Mammary epithelial cell (primary cell): Measurements from ENCODE around the gene SH2D1B.

Experiments used
- EZH2 ChIP-seq: IDR thresholded peaks from 2 replicates; pipeline ENCODE4 v1.6.1; 2012; ENCODE audit warnings: low read length, inconsistent platforms, borderline replicate concordance
- TF ChIP-seq, protein P1 (sequence below), 2 donors: IDR thresholded peaks in 1 of 2; conservative IDR thresholded peaks in 1 of 2; 2 replicates each; pipeline ENCODE4 v1.5.1; 2011 to 2012; ENCODE audit warnings: inconsistent platforms in 2 of 2, low read length in 2 of 2, mild to moderate bottlenecking in 2 of 2, control low read depth in 1 of 2, low read depth in 1 of 2; ENCODE audit not compliant: insufficient read depth in 1 of 2; ENCODE audit errors: extremely low read depth in 1 of 2

DNA sequence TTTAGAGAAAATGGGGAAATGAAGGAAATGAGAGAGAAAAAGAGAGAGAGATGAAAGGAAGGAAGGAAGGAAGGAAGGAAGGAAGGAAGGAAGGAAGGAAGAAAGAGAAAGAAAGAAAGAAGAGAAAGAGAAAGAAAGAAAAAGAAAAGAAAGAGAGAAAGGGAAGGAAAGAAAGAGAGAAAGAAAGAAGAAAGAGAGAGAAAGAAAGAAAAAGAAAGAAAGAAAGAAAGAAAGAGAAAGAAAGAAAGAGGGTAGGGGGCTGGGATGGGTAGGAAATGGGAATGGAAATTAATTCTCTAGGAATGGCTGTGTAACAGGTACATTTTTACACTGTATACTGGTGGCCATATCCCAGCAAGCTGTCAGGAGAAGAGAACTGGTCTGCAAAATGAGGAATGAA, 4.3 kb upstream of the SH2D1B start:
- TF ChIP-seq, protein P1, sequence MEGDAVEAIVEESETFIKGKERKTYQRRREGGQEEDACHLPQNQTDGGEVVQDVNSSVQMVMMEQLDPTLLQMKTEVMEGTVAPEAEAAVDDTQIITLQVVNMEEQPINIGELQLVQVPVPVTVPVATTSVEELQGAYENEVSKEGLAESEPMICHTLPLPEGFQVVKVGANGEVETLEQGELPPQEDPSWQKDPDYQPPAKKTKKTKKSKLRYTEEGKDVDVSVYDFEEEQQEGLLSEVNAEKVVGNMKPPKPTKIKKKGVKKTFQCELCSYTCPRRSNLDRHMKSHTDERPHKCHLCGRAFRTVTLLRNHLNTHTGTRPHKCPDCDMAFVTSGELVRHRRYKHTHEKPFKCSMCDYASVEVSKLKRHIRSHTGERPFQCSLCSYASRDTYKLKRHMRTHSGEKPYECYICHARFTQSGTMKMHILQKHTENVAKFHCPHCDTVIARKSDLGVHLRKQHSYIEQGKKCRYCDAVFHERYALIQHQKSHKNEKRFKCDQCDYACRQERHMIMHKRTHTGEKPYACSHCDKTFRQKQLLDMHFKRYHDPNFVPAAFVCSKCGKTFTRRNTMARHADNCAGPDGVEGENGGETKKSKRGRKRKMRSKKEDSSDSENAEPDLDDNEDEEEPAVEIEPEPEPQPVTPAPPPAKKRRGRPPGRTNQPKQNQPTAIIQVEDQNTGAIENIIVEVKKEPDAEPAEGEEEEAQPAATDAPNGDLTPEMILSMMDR (conservative IDR thresholded peaks at IDR 0.05 in 1 of 2, IDR thresholded peaks at IDR 0.05 in 1 of 2; ENCODE audit: extremely low read depth in 1 of 2, insufficient read depth in 1 of 2, low read depth in 1 of 2, low read length in 2 of 2), result no peak
- no peak for TF ChIP-seq EZH2
